K562 (cell line): Measurements from ENCODE around the gene TUBB2A. TPM values are rescaled to one million over a fixed set of nuclear protein-coding genes. Genes with fewer than 3 reads are reported as not detected.

Source experiments
- ATAC-seq: fragments of 200-7000 bp; cut with Tn5 transposase; 3 replicates; pipeline ENCODE4 v1.9.1; 2020; ENCODE audit warnings: moderate library complexity
- BruUV-seq: library from RNA; stranded (reverse); fragments of 400-500 nt; replicated peaks from 2 replicates; lab custom pipeline; 2021; lab: Mats Ljungman, UMichigan
- CTCF ChIA-PET: fragments of 300-600 bp; formaldehyde crosslinking; extraction: SDS; loops from one replicate; lab custom pipeline; 2021; ENCODE audit warnings: low intra/inter-chr PET ratio; lab: Yijun Ruan, JAX
- POLR2A ChIA-PET: fragments of 300-600, 350-650 bp; sonication (Branson Sonifier 250); formaldehyde crosslinking; extraction: SDS; loops from one replicate; lab custom pipeline; 2021; ENCODE audit warnings: antibody characterized with exemption, inconsistent platforms; lab: Yijun Ruan, JAX
- DNase-seq, 4 experiments: peaks; one replicate each; pipeline versions ENCODE4 v3.0.0 to v3.0.0-alpha.2; 2011 to 2018; ENCODE audit warnings: low spot score in 3 of 4, mixed read lengths in 3 of 4; ENCODE audit errors: extremely low read depth in 1 of 4
- FAIRE-seq: peaks from 2 replicates; lab custom pipeline; 2011; peaks lifted over from hg19 to GRCh38; lab: Jason Lieb, UNC
- H2AFZ ChIP-seq: 2 replicates; pipeline ENCODE4 v1.6.0; 2011; ENCODE audit warnings: low read depth, low read length, control low read depth, inconsistent platforms
- H3K27ac ChIP-seq: fragments of 200-600 bp; 3 replicates; pipeline ENCODE4 v1.8.0; 2011; ENCODE audit warnings: low read depth, mild to moderate bottlenecking, control low read depth, inconsistent platforms, low read length, moderate library complexity, mixed read lengths; ENCODE audit errors: extremely low read depth
- H3K27me3 ChIP-seq, 2 experiments: fragments of 300-600 bp in 1 of 2; 2 replicates in 1 of 2; 3 replicates in 1 of 2; pipeline versions ENCODE4 v1.6.0 to v1.8.0; 2011; ENCODE audit warnings: inconsistent platforms in 2 of 2, low read length in 2 of 2, mild to moderate bottlenecking in 1 of 2, mixed read lengths in 1 of 2, moderate library complexity in 1 of 2; ENCODE audit not compliant: control insufficient read depth in 2 of 2, insufficient read depth in 2 of 2
- H3K36me3 ChIP-seq: fragments of 300-600 bp; 3 replicates; pipeline ENCODE4 v1.8.0; 2011; ENCODE audit warnings: mild to moderate bottlenecking, low read length, inconsistent platforms; ENCODE audit not compliant: control insufficient read depth, insufficient read depth
- H3K4me1 ChIP-seq, 2 experiments: fragments of 200-600 bp in 1 of 2; replicated peaks in 1 of 2; 2 replicates in 1 of 2; 3 replicates in 1 of 2; pipeline versions ENCODE4 v1.5.1 to v1.8.0; 2011; ENCODE audit warnings: inconsistent platforms in 2 of 2, low read length in 2 of 2, mild to moderate bottlenecking in 1 of 2, mixed read lengths in 1 of 2, moderate library complexity in 1 of 2; ENCODE audit not compliant: control insufficient read depth in 2 of 2, insufficient read depth in 2 of 2
- H3K4me2 ChIP-seq: 2 replicates; pipeline ENCODE4 v1.6.1; 2011; ENCODE audit warnings: low read length, control low read depth, inconsistent platforms, mixed read lengths; ENCODE audit not compliant: insufficient read depth
- H3K4me3 ChIP-seq: fragments of 200-600 bp; sonication (generic), shearing (Covaris generic); 2 replicates; pipeline ENCODE4 v1.5.1; 2016; ENCODE audit warnings: control low read depth, inconsistent platforms
- H3K79me2 ChIP-seq: fragments of 200-600 bp; 3 replicates; pipeline ENCODE4 v1.8.0; 2011; ENCODE audit warnings: low read length, inconsistent platforms; ENCODE audit not compliant: control insufficient read depth, insufficient read depth
- H3K9ac ChIP-seq, 2 experiments: 2 replicates each; pipeline versions ENCODE4 v1.6.0 to v1.6.1; 2011; ENCODE audit warnings: low read depth in 2 of 2, low read length in 2 of 2, control low read depth in 1 of 2, inconsistent platforms in 1 of 2, mild to moderate bottlenecking in 1 of 2, mixed read lengths in 1 of 2; ENCODE audit not compliant: insufficient read depth in 1 of 2
- H3K9me1 ChIP-seq: one replicate; pipeline ENCODE4 v1.6.0; 2011; ENCODE audit warnings: inconsistent platforms, mild to moderate bottlenecking, low read length, moderate library complexity; ENCODE audit not compliant: control insufficient read depth, insufficient read depth
- H3K9me3 ChIP-seq: replicated peaks from 2 replicates; pipeline ENCODE4 v1.5.1; 2011; ENCODE audit warnings: low read depth, low read length, inconsistent platforms; ENCODE audit not compliant: control insufficient read depth, insufficient read depth
- H4K20me1 ChIP-seq: replicated peaks from 2 replicates; pipeline ENCODE4 v1.6.1; 2011; ENCODE audit warnings: low read length, inconsistent platforms, mixed read lengths; ENCODE audit not compliant: control insufficient read depth, insufficient read depth
- FOS ChIP-seq: IDR thresholded peaks from 3 replicates; pipeline ENCODE4 v1.6.1; 2011; ENCODE audit not compliant: insufficient read length; ENCODE audit errors: extremely low read depth
- MBD2 ChIP-seq: sonication (generic); IDR thresholded peaks from 2 replicates; pipeline ENCODE4 v1.6.1; 2016; ENCODE audit warnings: low read depth, borderline replicate concordance
- PCBP1 ChIP-seq: fragments of 200-400 bp; formaldehyde crosslinking; IDR thresholded peaks from 2 replicates; pipeline ENCODE4 v1.6.1; 2018; ENCODE audit warnings: mild to moderate bottlenecking, low read depth, low read length; ENCODE audit not compliant: poor library complexity, severe bottlenecking
- SETDB1 ChIP-seq: IDR thresholded peaks from one replicate; pipeline ENCODE4 v1.6.1; 2012; ENCODE audit warnings: low read length, control low read depth, inconsistent platforms
- SUPT5H ChIP-seq: fragments of 450-650 bp; IDR thresholded peaks from 2 replicates; pipeline ENCODE4 v1.6.1; 2016
- THRAP3 ChIP-seq: fragments of 450-650 bp; IDR thresholded peaks from 2 replicates; pipeline ENCODE4 v1.6.1; 2016; ENCODE audit warnings: mild to moderate bottlenecking, inconsistent platforms, borderline replicate concordance
- ZKSCAN8 ChIP-seq: fragments of 200-800 bp; sonication (Bioruptor generic); IDR thresholded peaks from 2 replicates; pipeline ENCODE4 v1.6.1; 2016; ENCODE audit warnings: missing genetic modification characterization, missing compliant biosample characterization
- ZNF24 ChIP-seq: fragments of 450-650 bp; IDR thresholded peaks from 2 replicates; pipeline ENCODE4 v1.6.1; 2016
- ZNF644 ChIP-seq: fragments of 200-800 bp; sonication (Bioruptor generic); IDR thresholded peaks from 2 replicates; pipeline ENCODE4 v1.6.1; 2016; ENCODE audit warnings: low read depth, missing genetic modification characterization, missing compliant biosample characterization
- WGBS: fragments of 100-300 bp; shearing (Covaris generic); methylation state at CpG from one replicate; pipeline ENCODE4 v1.1.6; 2016; ENCODE audit warnings: low coverage, mixed read lengths; ENCODE audit not compliant: insufficient coverage; ENCODE audit errors: missing lambda C conversion rate; 5-methylcytosine and 5-hydroxymethylcytosine counted together
- in situ Hi-C: fragments of 300-500 bp; cut with MboI; formaldehyde crosslinking; loops from 4 replicates; pipeline ENCODE4 v1.15.0; 2018; ENCODE audit warnings: inconsistent platforms, mixed read lengths
- intact Hi-C: fragments of 100-400 bp; cut with micrococcal nuclease; formaldehyde crosslinking; loops from 2 replicates; pipeline ENCODE4 v1.14.2; 2022
- polyA plus RNA-seq, 8 experiments: library from polyadenylated mRNA; depleted of rRNA in 4 of 8; stranded (reverse) in 5 of 8; unstranded in 3 of 8; fragments of >200 nt; fragmentation: Nextera tagmentation in 2 of 8; fragmentation: Illumina TruSeq in 1 of 8; extraction: Ambion mirVana in 2 of 8; extraction: Trizol in 1 of 8; gene quantifications; 2 replicates each; pipeline versions ENCODE4 v1.2.1 to v1.2.3, GENCODE V29; 2011 to 2014; ENCODE audit warnings: inconsistent platforms in 1 of 8, missing spikeins in 1 of 8
- total RNA-seq, 7 experiments: library from RNA; depleted of rRNA in 6 of 7; stranded (reverse); fragments of >200 nt in 6 of 7; fragmentation: Illumina TruSeq in 2 of 7; extraction: Trizol in 2 of 7; gene quantifications; 2 replicates each; pipeline versions ENCODE4 v1.2.1 to v1.2.3, GENCODE V29; 2011 to 2021; ENCODE audit warnings: low replicate concordance in 1 of 7
- TF ChIP-seq, protein P1 (sequence below): fragments of 450-650 bp; IDR thresholded peaks from 2 replicates; pipeline ENCODE4 v1.6.1; 2016; ENCODE audit warnings: mild to moderate bottlenecking
- TF ChIP-seq, protein P2 (sequence below): sonication (generic); formaldehyde crosslinking; IDR thresholded peaks from 2 replicates; pipeline ENCODE4 v1.8.1; 2023; ENCODE audit warnings: missing genetic modification reagents, mild to moderate bottlenecking, borderline replicate concordance
- TF ChIP-seq, protein P3 (sequence below): fragments of 250-450 bp; sonication (Bioruptor Pico); IDR thresholded peaks from 2 replicates; pipeline ENCODE4 v1.8.0; 2022; ENCODE audit warnings: inconsistent platforms, mild to moderate bottlenecking, moderate library complexity, borderline replicate concordance

The TUBB2A gene
- total and polyA plus RNA-seq, 9 of the 15 experiments (the other 6 are each of a cell fraction or from before 2014, with no cell fraction given): 3.6 to 92.1 (median 45.6) TPM

DNA sequence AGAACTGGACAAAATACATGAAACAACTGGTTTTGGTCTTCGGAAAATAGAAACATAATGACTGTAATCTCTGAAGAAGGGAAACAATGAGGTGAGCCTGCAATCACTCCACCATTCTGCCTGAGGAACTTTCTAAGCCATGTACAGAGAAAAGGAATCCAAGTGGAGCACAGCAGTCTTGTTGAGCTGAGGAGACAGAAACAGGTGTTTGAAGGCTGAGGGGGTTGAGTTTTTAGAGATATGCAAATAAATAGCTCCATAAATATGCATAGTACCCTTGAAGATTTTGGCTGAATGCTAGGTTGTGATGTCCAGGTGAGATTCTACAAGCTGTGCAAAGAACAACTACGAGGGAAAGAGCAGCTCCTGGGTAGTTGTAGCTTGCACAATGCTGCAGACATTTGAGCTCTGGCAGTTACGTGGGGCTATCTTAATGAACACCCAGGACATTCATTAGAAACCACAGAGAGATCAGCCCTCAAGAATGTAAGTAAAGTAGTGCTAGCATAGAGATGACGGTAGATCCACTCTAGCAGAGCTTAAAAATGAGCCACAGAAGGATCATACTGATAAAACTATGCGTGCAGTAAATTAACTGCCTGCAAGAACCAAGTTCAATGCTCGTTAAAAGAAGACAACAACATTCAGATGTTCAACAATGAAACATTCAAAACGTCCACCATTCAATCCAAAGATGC, 45.8 kb upstream of the TUBB2A start (continued):
- TF ChIP-seq, protein P1, sequence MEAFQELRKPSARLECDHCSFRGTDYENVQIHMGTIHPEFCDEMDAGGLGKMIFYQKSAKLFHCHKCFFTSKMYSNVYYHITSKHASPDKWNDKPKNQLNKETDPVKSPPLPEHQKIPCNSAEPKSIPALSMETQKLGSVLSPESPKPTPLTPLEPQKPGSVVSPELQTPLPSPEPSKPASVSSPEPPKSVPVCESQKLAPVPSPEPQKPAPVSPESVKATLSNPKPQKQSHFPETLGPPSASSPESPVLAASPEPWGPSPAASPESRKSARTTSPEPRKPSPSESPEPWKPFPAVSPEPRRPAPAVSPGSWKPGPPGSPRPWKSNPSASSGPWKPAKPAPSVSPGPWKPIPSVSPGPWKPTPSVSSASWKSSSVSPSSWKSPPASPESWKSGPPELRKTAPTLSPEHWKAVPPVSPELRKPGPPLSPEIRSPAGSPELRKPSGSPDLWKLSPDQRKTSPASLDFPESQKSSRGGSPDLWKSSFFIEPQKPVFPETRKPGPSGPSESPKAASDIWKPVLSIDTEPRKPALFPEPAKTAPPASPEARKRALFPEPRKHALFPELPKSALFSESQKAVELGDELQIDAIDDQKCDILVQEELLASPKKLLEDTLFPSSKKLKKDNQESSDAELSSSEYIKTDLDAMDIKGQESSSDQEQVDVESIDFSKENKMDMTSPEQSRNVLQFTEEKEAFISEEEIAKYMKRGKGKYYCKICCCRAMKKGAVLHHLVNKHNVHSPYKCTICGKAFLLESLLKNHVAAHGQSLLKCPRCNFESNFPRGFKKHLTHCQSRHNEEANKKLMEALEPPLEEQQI: 0 out of 2 replicates have a peak, but pooled peaks have one; percentile 55
- TF ChIP-seq ZNF24: no peak

DNA sequence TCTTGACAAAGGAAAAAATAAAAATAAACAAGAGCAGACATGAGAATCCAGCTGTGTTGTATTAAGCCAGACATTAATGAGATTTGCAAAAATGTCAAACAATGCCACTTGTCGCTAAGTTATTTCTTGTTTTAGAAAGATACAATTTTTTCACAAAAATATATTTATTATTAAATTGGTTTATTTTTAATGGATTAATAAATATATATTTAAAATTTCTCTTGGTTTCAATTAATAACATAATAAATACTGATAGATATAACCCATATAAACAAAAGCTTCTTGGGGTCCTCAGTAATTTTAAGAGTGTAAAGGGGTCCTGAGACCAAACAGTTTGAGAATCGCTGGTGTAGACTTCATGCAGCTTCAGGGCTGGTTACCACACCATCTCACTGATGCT, 44.0 kb upstream of the TUBB2A start:
- no peaks in the 10 kb centered on the region for H3K27me3 ChIP-seq
- ATAC-seq (no peak), DNase-seq (no peak), FAIRE-seq (no peak)
- WGBS: 89% methylated on average over 2 of the region's 2 CpGs
- H3K4me2 ChIP-seq: no peak overlapping the region
- H3K79me2 ChIP-seq: no peaks in the 10 kb centered on the region
- H3K9me3 ChIP-seq: peaks cover 8% of the 10 kb centered on the region; the same call in 1 of the 2 replicates
- CTCF ChIA-PET: no interaction called here
- H3K9me1 ChIP-seq: no peaks in the 10 kb centered on the region
- no peak overlapping the region for H3K9ac ChIP-seq
- H3K27ac ChIP-seq: no peak overlapping the region
- no peaks in the 10 kb centered on the region for H3K36me3 ChIP-seq
- no TSS peak for BruUV-seq
- peaks cover 11 to 15% of the 10 kb centered on the region in 2 experiments; a peak in 4 of 5 replicates for H3K4me1 ChIP-seq
- H4K20me1 ChIP-seq: no peaks in the 10 kb centered on the region
- POLR2A ChIA-PET: interaction anchor here (1.0 kb wide), 1 partner anchor 11 kb away, joined by 3 read pairs; no protein-coding TSS in a partner anchor
- H2AFZ ChIP-seq: no peak overlapping the region
- intact Hi-C loops: no loop called here
- in situ Hi-C loops: no loop called here
- no peak overlapping the region for H3K4me3 ChIP-seq
- TF ChIP-seq ZNF644 (tag) (no peak), SETDB1 (no peak), MBD2 (no peak), FOS (no peak), PCBP1 (no peak), SUPT5H (no peak), ZKSCAN8 (CRISPR knock-in tag) (no peak), THRAP3 (no peak)
- TF ChIP-seq, protein P2, sequence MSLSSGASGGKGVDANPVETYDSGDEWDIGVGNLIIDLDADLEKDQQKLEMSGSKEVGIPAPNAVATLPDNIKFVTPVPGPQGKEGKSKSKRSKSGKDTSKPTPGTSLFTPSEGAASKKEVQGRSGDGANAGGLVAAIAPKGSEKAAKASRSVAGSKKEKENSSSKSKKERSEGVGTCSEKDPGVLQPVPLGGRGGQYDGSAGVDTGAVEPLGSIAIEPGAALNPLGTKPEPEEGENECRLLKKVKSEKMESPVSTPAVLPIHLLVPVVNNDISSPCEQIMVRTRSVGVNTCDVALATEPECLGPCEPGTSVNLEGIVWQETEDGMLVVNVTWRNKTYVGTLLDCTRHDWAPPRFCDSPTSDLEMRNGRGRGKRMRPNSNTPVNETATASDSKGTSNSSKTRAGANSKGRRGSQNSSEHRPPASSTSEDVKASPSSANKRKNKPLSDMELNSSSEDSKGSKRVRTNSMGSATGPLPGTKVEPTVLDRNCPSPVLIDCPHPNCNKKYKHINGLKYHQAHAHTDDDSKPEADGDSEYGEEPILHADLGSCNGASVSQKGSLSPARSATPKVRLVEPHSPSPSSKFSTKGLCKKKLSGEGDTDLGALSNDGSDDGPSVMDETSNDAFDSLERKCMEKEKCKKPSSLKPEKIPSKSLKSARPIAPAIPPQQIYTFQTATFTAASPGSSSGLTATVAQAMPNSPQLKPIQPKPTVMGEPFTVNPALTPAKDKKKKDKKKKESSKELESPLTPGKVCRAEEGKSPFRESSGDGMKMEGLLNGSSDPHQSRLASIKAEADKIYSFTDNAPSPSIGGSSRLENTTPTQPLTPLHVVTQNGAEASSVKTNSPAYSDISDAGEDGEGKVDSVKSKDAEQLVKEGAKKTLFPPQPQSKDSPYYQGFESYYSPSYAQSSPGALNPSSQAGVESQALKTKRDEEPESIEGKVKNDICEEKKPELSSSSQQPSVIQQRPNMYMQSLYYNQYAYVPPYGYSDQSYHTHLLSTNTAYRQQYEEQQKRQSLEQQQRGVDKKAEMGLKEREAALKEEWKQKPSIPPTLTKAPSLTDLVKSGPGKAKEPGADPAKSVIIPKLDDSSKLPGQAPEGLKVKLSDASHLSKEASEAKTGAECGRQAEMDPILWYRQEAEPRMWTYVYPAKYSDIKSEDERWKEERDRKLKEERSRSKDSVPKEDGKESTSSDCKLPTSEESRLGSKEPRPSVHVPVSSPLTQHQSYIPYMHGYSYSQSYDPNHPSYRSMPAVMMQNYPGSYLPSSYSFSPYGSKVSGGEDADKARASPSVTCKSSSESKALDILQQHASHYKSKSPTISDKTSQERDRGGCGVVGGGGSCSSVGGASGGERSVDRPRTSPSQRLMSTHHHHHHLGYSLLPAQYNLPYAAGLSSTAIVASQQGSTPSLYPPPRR (CRISPR knock-in tag): no peak
- TF ChIP-seq, protein P3, sequence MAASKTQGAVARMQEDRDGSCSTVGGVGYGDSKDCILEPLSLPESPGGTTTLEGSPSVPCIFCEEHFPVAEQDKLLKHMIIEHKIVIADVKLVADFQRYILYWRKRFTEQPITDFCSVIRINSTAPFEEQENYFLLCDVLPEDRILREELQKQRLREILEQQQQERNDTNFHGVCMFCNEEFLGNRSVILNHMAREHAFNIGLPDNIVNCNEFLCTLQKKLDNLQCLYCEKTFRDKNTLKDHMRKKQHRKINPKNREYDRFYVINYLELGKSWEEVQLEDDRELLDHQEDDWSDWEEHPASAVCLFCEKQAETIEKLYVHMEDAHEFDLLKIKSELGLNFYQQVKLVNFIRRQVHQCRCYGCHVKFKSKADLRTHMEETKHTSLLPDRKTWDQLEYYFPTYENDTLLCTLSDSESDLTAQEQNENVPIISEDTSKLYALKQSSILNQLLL (CRISPR knock-in tag): no peak
